WTC11 (cell line): ENCODE measurements around the gene GREB1. TPM values are rescaled to one million over a fixed set of nuclear protein-coding genes. Genes with fewer than 3 reads are reported as not detected.

Source experiments
- ATAC-seq: fragments of 200-7000 bp; cut with Tn5 transposase; 2 replicates; pipeline ENCODE4 v1.10.0; 2021; ENCODE audit warnings: mild to moderate bottlenecking, moderate library complexity
- CTCF ChIA-PET: fragments of 300-600 bp; sonication (Branson Sonifier 250); formaldehyde crosslinking; loops from one replicate; lab custom pipeline; 2021; ENCODE audit warnings: antibody characterized with exemption; lab: Charles Lee
- POLR2A ChIA-PET: fragments of 350-600 bp; sonication (Branson Sonifier 250); formaldehyde crosslinking; loops from one replicate; lab custom pipeline; 2021; ENCODE audit warnings: antibody characterized with exemption; lab: Charles Lee
- DNase-seq: peaks from one replicate; pipeline ENCODE4 v3.0.0; 2021; ENCODE audit warnings: low spot score
- H3K27ac Mint-ChIP-seq: 2 replicates; pipeline ENCODE4 v1.8.0; 2021; ENCODE audit warnings: mixed read lengths
- H3K27me3 Mint-ChIP-seq: 2 replicates; pipeline ENCODE4 v1.8.0; 2021; ENCODE audit warnings: low read depth, mild to moderate bottlenecking, moderate library complexity, mixed read lengths
- H3K36me3 Mint-ChIP-seq: 2 replicates; pipeline ENCODE4 v1.8.0; 2021; ENCODE audit warnings: mixed read lengths
- H3K4me1 Mint-ChIP-seq: 2 replicates; pipeline ENCODE4 v1.8.0; 2022; ENCODE audit warnings: mixed read lengths
- H3K4me3 Mint-ChIP-seq: 2 replicates; pipeline ENCODE4 v1.8.0; 2021; ENCODE audit warnings: mild to moderate bottlenecking, moderate library complexity, mixed read lengths
- H3K9me3 Mint-ChIP-seq: 2 replicates; pipeline ENCODE4 v1.8.0; 2021; ENCODE audit warnings: mixed read lengths
- AFF4 ChIP-seq: sonication (generic); formaldehyde crosslinking; IDR thresholded peaks from 2 replicates; pipeline ENCODE4 v1.8.1; 2023; ENCODE audit warnings: mild to moderate bottlenecking, missing genetic modification reagents, borderline replicate concordance
- ATF1 ChIP-seq: sonication (generic); formaldehyde crosslinking; IDR thresholded peaks from 2 replicates; pipeline ENCODE4 v1.8.1; 2023; ENCODE audit warnings: mild to moderate bottlenecking, moderate library complexity, missing genetic modification reagents
- CBFB ChIP-seq: sonication (generic); formaldehyde crosslinking; IDR thresholded peaks from 2 replicates; pipeline ENCODE4 v1.8.1; 2022; ENCODE audit warnings: mild to moderate bottlenecking, low read depth, missing genetic modification reagents
- CREB1 ChIP-seq: sonication (generic); formaldehyde crosslinking; IDR thresholded peaks from 2 replicates; pipeline ENCODE4 v1.8.0; 2023; ENCODE audit warnings: mild to moderate bottlenecking, missing genetic modification reagents
- CREM ChIP-seq: sonication (generic); formaldehyde crosslinking; IDR thresholded peaks from 2 replicates; pipeline ENCODE4 v1.8.1; 2022; ENCODE audit warnings: mild to moderate bottlenecking, missing genetic modification reagents, moderate library complexity
- ELF4 ChIP-seq: sonication (generic); formaldehyde crosslinking; IDR thresholded peaks from 2 replicates; pipeline ENCODE4 v1.8.1; 2022; ENCODE audit warnings: low read depth, mild to moderate bottlenecking, moderate library complexity, missing genetic modification reagents
- EMX1 ChIP-seq: fragments of 250-450 bp; sonication (Bioruptor Pico); IDR thresholded peaks from 2 replicates; pipeline ENCODE4 v1.8.0; 2021; ENCODE audit warnings: mild to moderate bottlenecking
- ESRRA ChIP-seq: sonication (generic); formaldehyde crosslinking; IDR thresholded peaks from 2 replicates; pipeline ENCODE4 v1.8.1; 2022; ENCODE audit warnings: mild to moderate bottlenecking, missing genetic modification reagents, borderline replicate concordance
- ETV6 ChIP-seq: sonication (generic); formaldehyde crosslinking; IDR thresholded peaks from 2 replicates; pipeline ENCODE4 v1.8.1; 2022; ENCODE audit warnings: mild to moderate bottlenecking, missing genetic modification reagents
- GTF2I ChIP-seq: fragments of 250-450 bp; sonication (Bioruptor Pico); conservative IDR thresholded peaks from 2 replicates; pipeline ENCODE4 v1.4.0; 2021; ENCODE audit warnings: mild to moderate bottlenecking
- JUN ChIP-seq: sonication (generic); formaldehyde crosslinking; IDR thresholded peaks from 2 replicates; pipeline ENCODE4 v1.8.0; 2023; ENCODE audit warnings: mild to moderate bottlenecking, missing genetic modification reagents
- NFATC4 ChIP-seq: fragments of 250-450 bp; sonication (Bioruptor Pico); IDR thresholded peaks from 2 replicates; pipeline ENCODE4 v1.9.0; 2021; ENCODE audit warnings: mild to moderate bottlenecking
- NFE2L1 ChIP-seq: sonication (generic); formaldehyde crosslinking; IDR thresholded peaks from 2 replicates; pipeline ENCODE4 v1.8.1; 2023; ENCODE audit warnings: missing genetic modification reagents
- NR1H2 ChIP-seq: sonication (generic); formaldehyde crosslinking; IDR thresholded peaks from 2 replicates; pipeline ENCODE4 v1.9.0; 2021; ENCODE audit warnings: mild to moderate bottlenecking, moderate library complexity, missing genetic modification reagents
- NR2C2 ChIP-seq: sonication (generic); formaldehyde crosslinking; IDR thresholded peaks from 2 replicates; pipeline ENCODE4 v1.8.0; 2022; ENCODE audit warnings: mild to moderate bottlenecking, missing genetic modification reagents
- NR3C1 ChIP-seq: sonication (generic); formaldehyde crosslinking; conservative IDR thresholded peaks from 2 replicates; pipeline ENCODE4 v1.8.1; 2023; ENCODE audit warnings: low read depth, mild to moderate bottlenecking, missing genetic modification reagents
- SP1 ChIP-seq: sonication (generic); formaldehyde crosslinking; conservative IDR thresholded peaks from 2 replicates; pipeline ENCODE4 v1.8.1; 2022; ENCODE audit warnings: missing genetic modification reagents
- TCF7 ChIP-seq: sonication (generic); formaldehyde crosslinking; IDR thresholded peaks from 2 replicates; pipeline ENCODE4 v1.8.0; 2022; ENCODE audit warnings: mild to moderate bottlenecking, low read depth, missing genetic modification reagents, moderate library complexity
- TEAD4 ChIP-seq: sonication (generic); formaldehyde crosslinking; IDR thresholded peaks from 2 replicates; pipeline ENCODE4 v1.8.0; 2022; ENCODE audit warnings: mild to moderate bottlenecking, missing genetic modification reagents
- ZNF121 ChIP-seq: sonication (generic); formaldehyde crosslinking; IDR thresholded peaks from 2 replicates; pipeline ENCODE4 v1.8.0; 2023; ENCODE audit warnings: missing genetic modification reagents
- ZNF396 ChIP-seq: fragments of 250-450 bp; sonication (Bioruptor Pico); IDR thresholded peaks from 2 replicates; pipeline ENCODE4 v1.8.0; 2021; ENCODE audit warnings: mild to moderate bottlenecking, moderate library complexity, borderline replicate concordance
- total RNA-seq: library from RNA; stranded (reverse); gene quantifications from 3 replicates; pipeline ENCODE4 v1.2.3, GENCODE V29; 2021
- TF ChIP-seq, protein P1 (sequence below): fragments of 200-600 bp; IDR thresholded peaks from 2 replicates; pipeline ENCODE4 v1.8.0; 2022; ENCODE audit warnings: antibody characterized with exemption
- TF ChIP-seq, protein P2 (sequence below): fragments of 250-450 bp; sonication (Bioruptor Pico); conservative IDR thresholded peaks from 2 replicates; pipeline ENCODE4 v1.9.0; 2021; ENCODE audit warnings: mild to moderate bottlenecking

Gene GREB1
- total RNA-seq, 1 experiment from 2014 or later: 35.7 TPM

DNA sequence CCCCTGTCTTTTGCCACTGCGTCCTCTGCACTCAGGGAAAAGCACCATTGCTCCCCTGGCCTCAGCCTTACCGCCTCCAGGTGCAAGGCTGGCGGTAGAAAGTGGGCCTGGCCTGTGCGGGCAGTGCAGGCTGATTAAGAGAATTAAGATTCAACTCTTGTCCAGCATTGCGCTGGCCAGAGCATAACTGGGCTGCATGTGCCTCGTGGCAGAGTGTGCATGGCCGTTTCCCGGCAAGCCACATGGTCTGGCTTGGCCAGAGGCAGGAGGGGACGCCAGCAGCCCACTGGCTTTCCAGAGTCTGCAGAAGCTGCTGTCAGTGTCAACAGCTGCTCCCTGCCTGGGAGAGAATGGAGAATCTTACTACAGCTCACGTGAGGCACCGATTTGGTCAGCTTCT is 123.8 kb downstream of the GREB1 start:
- Mint-ChIP-seq H3K4me3 (no peak overlapping the region), H3K4me1 (no peaks in the 10 kb centered on the region), H3K27me3 (peaks cover 4% of the 10 kb centered on the region), H3K9me3 (peaks cover 8% of the 10 kb centered on the region), H3K27ac (no peak overlapping the region), H3K36me3 (peaks cover 6% of the 10 kb centered on the region)
- no peak for TF ChIP-seq EMX1 (CRISPR knock-in tag)
- TF ChIP-seq NR3C1 (CRISPR knock-in tag): no peak
- no peak for TF ChIP-seq AFF4
- TF ChIP-seq SP1: no peak
- TF ChIP-seq GTF2I (CRISPR knock-in tag): no peak
- TF ChIP-seq, protein P1, sequence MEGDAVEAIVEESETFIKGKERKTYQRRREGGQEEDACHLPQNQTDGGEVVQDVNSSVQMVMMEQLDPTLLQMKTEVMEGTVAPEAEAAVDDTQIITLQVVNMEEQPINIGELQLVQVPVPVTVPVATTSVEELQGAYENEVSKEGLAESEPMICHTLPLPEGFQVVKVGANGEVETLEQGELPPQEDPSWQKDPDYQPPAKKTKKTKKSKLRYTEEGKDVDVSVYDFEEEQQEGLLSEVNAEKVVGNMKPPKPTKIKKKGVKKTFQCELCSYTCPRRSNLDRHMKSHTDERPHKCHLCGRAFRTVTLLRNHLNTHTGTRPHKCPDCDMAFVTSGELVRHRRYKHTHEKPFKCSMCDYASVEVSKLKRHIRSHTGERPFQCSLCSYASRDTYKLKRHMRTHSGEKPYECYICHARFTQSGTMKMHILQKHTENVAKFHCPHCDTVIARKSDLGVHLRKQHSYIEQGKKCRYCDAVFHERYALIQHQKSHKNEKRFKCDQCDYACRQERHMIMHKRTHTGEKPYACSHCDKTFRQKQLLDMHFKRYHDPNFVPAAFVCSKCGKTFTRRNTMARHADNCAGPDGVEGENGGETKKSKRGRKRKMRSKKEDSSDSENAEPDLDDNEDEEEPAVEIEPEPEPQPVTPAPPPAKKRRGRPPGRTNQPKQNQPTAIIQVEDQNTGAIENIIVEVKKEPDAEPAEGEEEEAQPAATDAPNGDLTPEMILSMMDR: no peak
- ATAC-seq: no peak
- POLR2A ChIA-PET: no interaction called here
- DNase-seq: no peak
- CTCF ChIA-PET: no interaction called here

GRCh38 chr2:11658208-11659114 is 124.6 kb downstream of the GREB1 start:
- no peak for TF ChIP-seq TEAD4 (CRISPR knock-in tag)
- TF ChIP-seq ZNF121 (CRISPR knock-in tag): no peak
- no peak for TF ChIP-seq ATF1 (CRISPR knock-in tag)
- no peak for TF ChIP-seq ZNF396 (CRISPR knock-in tag)
- TF ChIP-seq CREM (CRISPR knock-in tag): no peak
- no peak for TF ChIP-seq ELF4 (CRISPR knock-in tag)
- no peak for TF ChIP-seq CBFB (CRISPR knock-in tag)
- no peak for TF ChIP-seq ESRRA (CRISPR knock-in tag)
- no peak for TF ChIP-seq ETV6
- TF ChIP-seq NR1H2 (CRISPR knock-in tag): no peak
- no peak for TF ChIP-seq NFATC4 (CRISPR knock-in tag)
- no peak for TF ChIP-seq CREB1 (CRISPR knock-in tag)
- no peak for TF ChIP-seq SP1
- TF ChIP-seq, protein P2, sequence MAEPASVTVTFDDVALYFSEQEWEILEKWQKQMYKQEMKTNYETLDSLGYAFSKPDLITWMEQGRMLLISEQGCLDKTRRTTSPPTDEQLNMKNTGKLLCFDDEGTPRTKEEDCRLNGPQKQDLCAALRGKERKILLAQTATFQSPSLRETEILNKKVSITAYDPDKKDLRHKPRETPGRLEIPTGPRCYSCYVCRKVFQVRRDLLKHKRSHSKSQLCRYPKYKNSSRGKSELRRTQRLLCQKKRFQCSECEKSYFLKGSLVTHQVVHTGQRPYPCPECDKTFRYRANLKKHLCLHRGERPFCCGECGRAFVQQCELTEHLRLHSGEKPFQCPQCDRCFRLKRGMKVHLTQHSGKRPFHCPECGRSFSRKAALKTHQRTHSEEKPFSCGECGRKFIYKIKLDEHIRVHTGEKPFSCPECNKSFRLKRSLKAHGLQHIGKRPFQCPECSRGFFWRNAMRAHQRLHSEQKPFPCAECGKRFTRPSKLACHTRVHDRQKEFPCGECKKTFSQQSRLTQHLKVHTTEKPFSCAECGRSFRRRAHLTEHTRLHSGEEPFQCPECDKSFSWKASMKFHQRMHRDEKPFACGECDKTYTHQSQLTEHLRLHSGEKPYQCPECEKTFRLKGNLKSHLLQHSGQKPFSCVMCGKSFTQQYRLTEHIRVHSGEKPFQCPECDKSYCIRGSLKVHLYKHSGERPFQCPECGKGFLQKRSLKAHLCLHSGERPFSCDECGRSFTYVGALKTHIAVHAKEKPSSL (CRISPR knock-in tag): no peak
- TF ChIP-seq NFE2L1 (CRISPR knock-in tag): no peak
- TF ChIP-seq NR2C2 (CRISPR knock-in tag): no peak
- no peak for TF ChIP-seq JUN
- no peak for TF ChIP-seq TCF7 (CRISPR knock-in tag)
- Mint-ChIP-seq H3K4me3 (no peak overlapping the region), H3K4me1 (no peaks in the 10 kb centered on the region), H3K27me3 (peaks cover 4% of the 10 kb centered on the region), H3K27ac (no peak overlapping the region), H3K36me3 (peaks cover 11% of the 10 kb centered on the region), H3K9me3 (peaks cover 16% of the 10 kb centered on the region)
- CTCF ChIA-PET: no interaction called here
- POLR2A ChIA-PET: no interaction called here
- DNase-seq (no peak), ATAC-seq (no peak)
